Breast epithelium (tissue), 3 donors: Measurements from ENCODE around the gene SPATA12.

ENCODE experiments used
- CTCF ChIP-seq, 3 donors: fragments of 450-650 bp; IDR thresholded peaks; one replicate each; pipeline ENCODE4 v1.5.1; 2016 to 2017; ENCODE audit warnings: antibody characterized with exemption in 3 of 3, mild to moderate bottlenecking in 3 of 3, moderate library complexity in 3 of 3
- POLR2A ChIP-seq: fragments of 450-650 bp; IDR thresholded peaks from one replicate; pipeline ENCODE4 v1.6.1; 2016; ENCODE audit warnings: antibody characterized with exemption, mild to moderate bottlenecking, moderate library complexity

DNA sequence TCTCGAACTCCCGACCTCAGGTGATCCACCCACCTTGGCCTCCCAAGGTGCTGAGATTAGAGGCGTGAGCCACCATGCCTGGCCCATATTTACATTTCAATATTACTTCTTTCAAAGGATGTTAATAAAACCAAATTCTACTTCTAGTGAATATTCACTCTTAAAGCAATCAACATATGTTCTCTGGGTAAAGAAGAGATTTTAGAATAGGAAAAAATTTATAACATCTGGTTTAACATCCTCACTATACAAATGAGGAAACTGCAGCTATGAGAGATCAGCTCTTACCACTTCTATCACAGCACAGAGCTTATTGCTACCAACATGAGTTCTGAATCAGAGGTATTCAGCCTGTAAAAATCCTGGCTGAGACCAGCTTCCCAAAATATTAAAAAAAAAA is 56.0 kb downstream of the SPATA12 start:
- no peak for TF ChIP-seq CTCF (IDR thresholded peaks at IDR 0.05)
- TF ChIP-seq POLR2A, result no peak
